Glomerular visceral epithelial cell (primary cell): Measurements from ENCODE around the gene LMO3.
A peak's percentile ranks its signal among the peaks of the same experiment; 100 is the strongest.

Experiments used
- DNase-seq: peaks from one replicate; pipeline ENCODE4 v3.0.0-alpha.2; 2016; ENCODE audit errors: extremely low spot score

Gene LMO3

GRCh38 chr12:16600525-16600924 is 5.4 kb downstream of the LMO3 start:
- no peak for DNase-seq

- no peak for DNase-seq
These were observed 6.9 kb downstream of the LMO3 start for GRCh38 chr12:16599081-16599480.

- no peak for DNase-seq
These were observed 11.2 kb downstream of the LMO3 start for GRCh38 chr12:16594797-16595196.

- no peak for DNase-seq
These were observed 12.4 kb downstream of the LMO3 start for GRCh38 chr12:16593546-16593945.

GRCh38 chr12:16590645-16591044 is 15.3 kb downstream of the LMO3 start:
- no peak for DNase-seq

GRCh38 chr12:16588812-16589211 is 17.1 kb downstream of the LMO3 start:
- no peak for DNase-seq

GRCh38 chr12:16587514-16587913 is 18.4 kb downstream of the LMO3 start:
- no peak for DNase-seq

- DNase-seq, result no peak
These were observed 18.9 kb downstream of the LMO3 start for GRCh38 chr12:16587110-16587453.

GRCh38 chr12:16586350-16587109 is 19.4 kb downstream of the LMO3 start:
- no peak for DNase-seq

GRCh38 chr12:16585781-16586180 is 20.2 kb downstream of the LMO3 start:
- DNase-seq, result no peak

GRCh38 chr12:16583969-16584745 is 21.8 kb downstream of the LMO3 start:
- peak; percentile 30 for DNase-seq

- no peak for DNase-seq
These were observed 24.5 kb downstream of the LMO3 start for GRCh38 chr12:16581416-16581815.

- DNase-seq, result no peak
These were observed 26.9 kb downstream of the LMO3 start for GRCh38 chr12:16579041-16579440.

- DNase-seq, result no peak
These were observed 32.4 kb downstream of the LMO3 start for GRCh38 chr12:16573398-16574077.

GRCh38 chr12:16568873-16569272 is 37.1 kb downstream of the LMO3 start:
- DNase-seq, result no peak

- DNase-seq, result no peak
These were observed 41.3 kb downstream of the LMO3 start for GRCh38 chr12:16564675-16565074.

- no peak for DNase-seq
These were observed 42.5 kb downstream of the LMO3 start for GRCh38 chr12:16563504-16563903.

- no peak for DNase-seq
These were observed 43.0 kb downstream of the LMO3 start for GRCh38 chr12:16562921-16563320.

- no peak for DNase-seq
These were observed 43.5 kb downstream of the LMO3 start for GRCh38 chr12:16562435-16562834.

GRCh38 chr12:16560273-16560672 is 45.7 kb downstream of the LMO3 start:
- DNase-seq, result no peak

- no peak for DNase-seq
These were observed 50.3 kb downstream of the LMO3 start for GRCh38 chr12:16555630-16556029.

GRCh38 chr12:16553457-16553856 is 52.5 kb downstream of the LMO3 start:
- DNase-seq, result peak; percentile 16

GRCh38 chr12:16552301-16552700 is 53.7 kb downstream of the LMO3 start:
- DNase-seq, result no peak
